Coronary artery (tissue), 2 donors: ENCODE results near the gene ZXDC.

ENCODE experiments used
- DNase-seq: peaks from one replicate; pipeline ENCODE4 v3.0.0-alpha.2; 2017; ENCODE audit warnings: low spot score
- H3K27ac ChIP-seq, 2 donors: fragments of 200-600 bp; sonication (generic); one replicate each; pipeline ENCODE4 v1.5.1; 2016 to 2019
- H3K4me3 ChIP-seq: fragments of 200-600 bp; sonication (generic); 2 replicates; pipeline ENCODE4 v1.5.1; 2016; ENCODE audit warnings: mild to moderate bottlenecking, moderate library complexity
- CTCF ChIP-seq: fragments of 200-600 bp; sonication (generic); IDR thresholded peaks from one replicate; pipeline ENCODE4 v1.5.1; 2019; ENCODE audit warnings: antibody characterized with exemption

Gene ZXDC

GRCh38 chr3:126494970-126495230, 19.2 kb upstream of the ZXDC start:
- DNase-seq, result no peak
- no peak overlapping the region for H3K27ac ChIP-seq
- H3K4me3 ChIP-seq, result no peak overlapping the region
- no peak for TF ChIP-seq CTCF

- Histone ChIP-seq H3K27ac (no peak overlapping the region), H3K4me3 (no peak overlapping the region)
- DNase-seq, result no peak
- TF ChIP-seq CTCF, result no peak
These were observed 18.7 kb upstream of the ZXDC start for GRCh38 chr3:126494204-126494969.

GRCh38 chr3:126493739-126494138, 18.0 kb upstream of the ZXDC start:
- no peak overlapping the region for H3K27ac ChIP-seq
- TF ChIP-seq CTCF, result no peak
- DNase-seq, result no peak
- no peak overlapping the region for H3K4me3 ChIP-seq

GRCh38 chr3:126493051-126493450, 17.4 kb upstream of the ZXDC start:
- Histone ChIP-seq H3K4me3 (no peak overlapping the region), H3K27ac (no peak overlapping the region)
- TF ChIP-seq CTCF, result no peak
- no peak for DNase-seq

- H3K27ac ChIP-seq, result no peak overlapping the region
- no peak overlapping the region for H3K4me3 ChIP-seq
- no peak for TF ChIP-seq CTCF
- DNase-seq, result no peak
These were observed 15.7 kb upstream of the ZXDC start for GRCh38 chr3:126491221-126492013.

- no peak for TF ChIP-seq CTCF
- Histone ChIP-seq H3K4me3 (no peak overlapping the region), H3K27ac (no peak overlapping the region)
- no peak for DNase-seq
These were observed 14.9 kb upstream of the ZXDC start for GRCh38 chr3:126490619-126491018.
